ENCODE measurements around the gene KLRK1. TPM values are rescaled to one million over a fixed set of nuclear protein-coding genes. Genes with fewer than 3 reads are reported as not detected.
"Not testable (repeated sequence)": the region's sequence is repeated elsewhere in the genome, so short reads cannot be mapped to it uniquely, and the experiment has no call there.

The KLRK1 gene
- total RNA-seq, 1 donor from 2014 or later: 12.8 TPM

DNA sequence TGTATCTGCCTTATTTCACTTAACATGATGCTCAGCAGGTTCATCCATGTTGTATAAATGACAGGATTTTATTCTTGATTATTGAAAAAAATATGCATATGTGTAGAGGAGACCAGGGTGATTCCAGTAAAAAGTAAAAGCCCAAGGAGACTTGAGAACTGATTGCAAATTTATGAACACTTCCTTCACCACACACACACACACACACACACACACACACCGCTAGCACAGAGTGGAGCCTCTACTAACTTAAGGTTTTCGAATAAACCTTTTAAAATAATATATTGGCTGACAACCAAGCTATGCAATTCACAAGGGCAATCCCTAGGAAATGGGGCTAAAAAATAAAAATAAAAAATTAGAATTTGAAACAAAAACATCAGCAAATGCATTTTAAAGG, 8.3 kb upstream of the KLRK1 start:
- TF ChIP-seq POLR2AphosphoS5 (IDR thresholded peaks at IDR 0.05; ENCODE audit: insufficient read depth in 1 of 2, low read depth in 1 of 2) (no peak), POLR2A (IDR thresholded peaks at IDR 0.05) (no peak)
- TF ChIP-seq, protein P1, sequence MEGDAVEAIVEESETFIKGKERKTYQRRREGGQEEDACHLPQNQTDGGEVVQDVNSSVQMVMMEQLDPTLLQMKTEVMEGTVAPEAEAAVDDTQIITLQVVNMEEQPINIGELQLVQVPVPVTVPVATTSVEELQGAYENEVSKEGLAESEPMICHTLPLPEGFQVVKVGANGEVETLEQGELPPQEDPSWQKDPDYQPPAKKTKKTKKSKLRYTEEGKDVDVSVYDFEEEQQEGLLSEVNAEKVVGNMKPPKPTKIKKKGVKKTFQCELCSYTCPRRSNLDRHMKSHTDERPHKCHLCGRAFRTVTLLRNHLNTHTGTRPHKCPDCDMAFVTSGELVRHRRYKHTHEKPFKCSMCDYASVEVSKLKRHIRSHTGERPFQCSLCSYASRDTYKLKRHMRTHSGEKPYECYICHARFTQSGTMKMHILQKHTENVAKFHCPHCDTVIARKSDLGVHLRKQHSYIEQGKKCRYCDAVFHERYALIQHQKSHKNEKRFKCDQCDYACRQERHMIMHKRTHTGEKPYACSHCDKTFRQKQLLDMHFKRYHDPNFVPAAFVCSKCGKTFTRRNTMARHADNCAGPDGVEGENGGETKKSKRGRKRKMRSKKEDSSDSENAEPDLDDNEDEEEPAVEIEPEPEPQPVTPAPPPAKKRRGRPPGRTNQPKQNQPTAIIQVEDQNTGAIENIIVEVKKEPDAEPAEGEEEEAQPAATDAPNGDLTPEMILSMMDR (IDR thresholded peaks at IDR 0.05): no peak
- DNase-seq (ENCODE audit: extremely low spot score in 2 of 2): no peak
- Histone ChIP-seq H3K27ac (no peak overlapping the region), H3K4me3 (no peak overlapping the region), H3K4me1 (no peaks in the 10 kb centered on the region), H3K9me3 (no peaks in the 10 kb centered on the region), H3K36me3 (no peaks in the 10 kb centered on the region), H3K27me3 (no peaks in the 10 kb centered on the region)
- intact Hi-C loops (cut with DNase I): no loop called here

DNA sequence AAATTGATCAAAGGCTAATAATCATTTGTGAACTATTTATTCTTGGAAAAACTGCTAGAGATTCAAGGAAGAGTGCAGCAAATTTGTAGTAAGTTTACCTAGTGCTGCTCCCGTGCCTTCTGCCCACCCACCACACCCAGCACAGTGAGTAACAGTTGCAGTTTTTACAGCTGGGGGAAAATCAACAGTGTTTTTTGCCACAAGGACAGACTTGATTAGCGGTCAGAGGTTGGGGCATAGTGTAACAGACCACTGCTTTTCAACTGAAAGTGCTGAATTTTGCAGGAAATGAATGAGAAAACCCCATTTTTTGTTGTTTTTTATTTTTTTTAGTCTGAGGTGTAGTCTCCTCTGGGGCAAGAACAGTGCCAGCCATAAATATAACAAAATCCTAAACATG, 7.5 kb upstream of the KLRK1 start:
- TF ChIP-seq POLR2A (IDR thresholded peaks at IDR 0.05): no peak
- Histone ChIP-seq H3K4me3 (no peak overlapping the region), H3K4me1 (no peaks in the 10 kb centered on the region), H3K27ac (no peak overlapping the region), H3K9me3 (no peaks in the 10 kb centered on the region), H3K27me3 (no peaks in the 10 kb centered on the region), H3K36me3 (no peaks in the 10 kb centered on the region)
- intact Hi-C loops (cut with DNase I): no loop called here
- no peak for DNase-seq (ENCODE audit: extremely low spot score in 2 of 2)

DNA sequence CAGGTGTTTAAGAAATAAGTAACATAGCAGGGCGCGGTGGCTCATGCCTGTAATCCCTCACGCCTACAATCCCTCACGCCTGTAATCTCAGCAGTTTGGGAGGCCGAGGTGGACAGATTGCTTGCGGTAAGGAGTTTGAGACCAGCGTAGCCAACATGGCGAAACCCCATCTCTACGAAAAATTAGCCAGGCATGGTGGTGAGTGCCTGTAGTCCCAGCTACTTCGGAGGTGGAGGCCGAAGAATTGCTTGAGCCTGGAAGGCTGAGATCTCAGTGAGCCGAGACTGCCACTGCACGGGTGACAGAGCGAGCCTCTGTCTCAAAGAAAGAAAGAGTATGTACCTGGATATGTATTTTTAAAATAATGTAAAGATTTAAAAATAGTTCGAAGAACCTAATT, 6.3 kb upstream of the KLRK1 start:
- H3K27ac ChIP-seq; DNase-seq (ENCODE audit: extremely low spot score in 2 of 2); H3K36me3 ChIP-seq; H3K4me3 ChIP-seq; intact Hi-C loops (cut with DNase I); H3K27me3 ChIP-seq; H3K9me3 ChIP-seq; H3K4me1 ChIP-seq: not testable (repeated sequence)

DNA sequence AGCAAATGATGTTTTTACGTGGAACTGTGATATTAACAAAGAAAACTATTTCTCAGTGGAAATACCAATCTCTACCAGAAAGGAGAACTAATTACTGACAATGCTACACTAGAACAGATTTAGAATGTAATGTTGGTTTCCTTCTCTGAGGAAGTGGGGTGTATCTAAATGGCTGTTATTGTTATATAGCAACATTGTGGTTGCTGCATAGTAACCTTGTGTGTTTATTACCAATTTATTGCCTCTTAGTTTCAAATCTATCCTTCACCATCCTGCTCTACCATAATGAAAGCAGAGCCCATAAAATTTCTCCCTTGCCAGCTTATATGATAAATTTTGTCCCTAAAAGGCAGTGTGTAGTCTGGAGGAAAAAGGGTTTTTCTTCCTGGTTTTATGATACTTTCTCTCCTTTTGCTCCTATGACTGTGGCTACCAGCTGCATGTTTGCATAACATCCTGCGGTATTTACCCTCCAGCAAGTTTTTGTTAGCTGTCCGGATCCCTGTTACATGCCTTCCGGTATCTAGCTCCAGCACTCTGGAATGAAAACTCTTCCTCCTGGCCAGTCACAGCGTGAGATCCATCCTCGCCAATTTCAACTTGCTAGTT, 5.7 kb upstream of the KLRK1 start:
- H3K4me3 ChIP-seq: no peak overlapping the region
- peak overlapping the region; percentile 0 for H3K27ac ChIP-seq
- no peak for DNase-seq (ENCODE audit: extremely low spot score in 2 of 2)
- no peaks in the 10 kb centered on the region for H3K9me3 ChIP-seq
- H3K36me3 ChIP-seq: no peaks in the 10 kb centered on the region
- no peaks in the 10 kb centered on the region for H3K4me1 ChIP-seq
- intact Hi-C loops (cut with DNase I): no loop called here
- no peak for TF ChIP-seq POLR2A (IDR thresholded peaks at IDR 0.05)
- TF ChIP-seq, protein P1 (IDR thresholded peaks at IDR 0.05): no peak
- TF ChIP-seq POLR2AphosphoS5 (IDR thresholded peaks at IDR 0.05; ENCODE audit: insufficient read depth in 1 of 2, low read depth in 1 of 2): no peak
- H3K27me3 ChIP-seq: no peaks in the 10 kb centered on the region

DNA sequence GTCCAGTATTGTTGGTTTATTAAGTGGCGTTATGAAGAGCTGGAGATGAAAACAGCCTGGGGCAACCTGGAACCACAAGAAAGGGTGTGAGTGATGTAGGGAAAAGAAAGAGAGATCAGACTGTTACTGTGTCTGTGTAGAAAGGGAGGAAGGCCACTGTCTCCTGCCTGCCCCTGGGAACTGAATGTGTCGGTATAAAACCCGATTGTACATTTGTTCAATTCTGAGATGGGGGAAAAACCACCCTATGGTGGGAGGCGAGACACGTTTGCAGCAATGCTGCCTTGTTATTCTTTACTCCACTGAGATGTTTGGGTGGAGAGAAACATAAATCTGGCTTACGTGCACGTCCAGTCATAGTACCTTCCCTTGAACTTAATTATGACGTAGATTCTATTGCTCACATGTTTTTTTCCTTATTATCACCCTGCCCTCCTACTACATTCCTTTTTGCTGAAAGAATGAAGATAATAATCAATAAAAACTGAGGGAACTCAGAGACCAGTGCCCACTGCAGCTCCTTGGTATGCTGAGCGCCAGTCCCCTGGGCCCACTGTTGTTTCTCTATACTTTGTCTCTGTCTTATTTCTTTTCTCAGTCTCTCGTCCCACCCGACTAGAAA, 4.8 kb upstream of the KLRK1 start:
- intact Hi-C loops (cut with DNase I); H3K4me1 ChIP-seq; H3K4me3 ChIP-seq; DNase-seq (ENCODE audit: extremely low spot score in 2 of 2); H3K9me3 ChIP-seq; H3K36me3 ChIP-seq; H3K27me3 ChIP-seq: not testable (repeated sequence)
- H3K27ac ChIP-seq: peak overlapping the region; percentile 0

DNA sequence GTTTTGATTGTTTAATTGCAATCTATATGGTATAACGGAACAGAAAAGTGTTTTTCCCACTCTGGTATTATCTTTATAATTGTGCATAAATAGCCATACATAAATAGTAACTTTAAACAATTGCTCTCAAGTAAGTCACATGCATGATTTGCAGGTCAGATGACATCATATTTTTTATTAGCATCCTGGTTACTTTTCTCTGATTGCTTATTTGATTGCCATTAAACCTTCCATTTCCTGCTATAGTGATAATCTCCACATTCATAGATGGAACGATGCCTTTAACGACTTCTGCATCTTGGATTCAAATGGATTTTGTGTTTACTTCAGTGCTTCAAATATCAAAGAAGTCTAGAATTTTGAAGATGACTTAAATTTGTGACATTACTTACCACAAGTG, 3.5 kb upstream of the KLRK1 start:
- Histone ChIP-seq H3K4me1 (no peaks in the 10 kb centered on the region), H3K36me3 (no peaks in the 10 kb centered on the region), H3K27me3 (no peaks in the 10 kb centered on the region), H3K27ac (no peak overlapping the region), H3K9me3 (no peaks in the 10 kb centered on the region), H3K4me3 (no peak overlapping the region)
- no peak for DNase-seq (ENCODE audit: extremely low spot score in 2 of 2)
- TF ChIP-seq POLR2A (IDR thresholded peaks at IDR 0.05) (no peak), POLR2AphosphoS5 (IDR thresholded peaks at IDR 0.05; ENCODE audit: insufficient read depth in 1 of 2, low read depth in 1 of 2) (no peak)
- TF ChIP-seq, protein P1 (IDR thresholded peaks at IDR 0.05): no peak
- intact Hi-C loops (cut with DNase I): no loop called here

Data from vagina (tissue), 2 donors.